Measurements from ENCODE around the gene C2orf42.

DNA sequence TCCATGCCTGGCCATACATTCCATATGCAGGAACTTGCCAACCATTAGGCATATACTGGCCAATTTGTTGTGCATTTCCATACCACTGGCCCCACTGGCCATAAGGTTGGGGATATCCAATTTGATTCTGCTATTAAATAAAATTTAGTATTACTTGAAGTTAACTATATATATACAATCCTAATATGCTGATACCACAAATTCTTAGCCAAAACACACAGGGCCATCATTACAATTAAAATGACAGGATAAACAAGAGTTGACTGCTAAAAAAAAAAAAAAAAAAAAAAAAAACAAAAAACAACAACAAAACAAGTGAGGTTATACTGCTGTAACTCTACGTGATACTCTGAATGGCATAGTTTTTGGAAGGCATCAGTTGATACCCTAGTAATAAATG is 23.5 kb upstream of the C2orf42 start:
- TF ChIP-seq, protein P1, sequence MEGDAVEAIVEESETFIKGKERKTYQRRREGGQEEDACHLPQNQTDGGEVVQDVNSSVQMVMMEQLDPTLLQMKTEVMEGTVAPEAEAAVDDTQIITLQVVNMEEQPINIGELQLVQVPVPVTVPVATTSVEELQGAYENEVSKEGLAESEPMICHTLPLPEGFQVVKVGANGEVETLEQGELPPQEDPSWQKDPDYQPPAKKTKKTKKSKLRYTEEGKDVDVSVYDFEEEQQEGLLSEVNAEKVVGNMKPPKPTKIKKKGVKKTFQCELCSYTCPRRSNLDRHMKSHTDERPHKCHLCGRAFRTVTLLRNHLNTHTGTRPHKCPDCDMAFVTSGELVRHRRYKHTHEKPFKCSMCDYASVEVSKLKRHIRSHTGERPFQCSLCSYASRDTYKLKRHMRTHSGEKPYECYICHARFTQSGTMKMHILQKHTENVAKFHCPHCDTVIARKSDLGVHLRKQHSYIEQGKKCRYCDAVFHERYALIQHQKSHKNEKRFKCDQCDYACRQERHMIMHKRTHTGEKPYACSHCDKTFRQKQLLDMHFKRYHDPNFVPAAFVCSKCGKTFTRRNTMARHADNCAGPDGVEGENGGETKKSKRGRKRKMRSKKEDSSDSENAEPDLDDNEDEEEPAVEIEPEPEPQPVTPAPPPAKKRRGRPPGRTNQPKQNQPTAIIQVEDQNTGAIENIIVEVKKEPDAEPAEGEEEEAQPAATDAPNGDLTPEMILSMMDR (IDR thresholded peaks at IDR 0.05), result no peak
- TF ChIP-seq POLR2A (IDR thresholded peaks at IDR 0.05), result no peak

Measured in right lobe of liver (tissue), 4 donors.